Fibroblast of peridontal ligament (primary cell): ENCODE data around the gene TLE2.
"Not testable (repeated sequence)": the region's sequence is repeated elsewhere in the genome, so short reads cannot be mapped to it uniquely, and the experiment has no call there.

Experiments used
- DNase-seq: peaks from one replicate; pipeline ENCODE4 v3.0.0-alpha.2; 2010; ENCODE audit errors: extremely low read depth

The TLE2 gene

DNA sequence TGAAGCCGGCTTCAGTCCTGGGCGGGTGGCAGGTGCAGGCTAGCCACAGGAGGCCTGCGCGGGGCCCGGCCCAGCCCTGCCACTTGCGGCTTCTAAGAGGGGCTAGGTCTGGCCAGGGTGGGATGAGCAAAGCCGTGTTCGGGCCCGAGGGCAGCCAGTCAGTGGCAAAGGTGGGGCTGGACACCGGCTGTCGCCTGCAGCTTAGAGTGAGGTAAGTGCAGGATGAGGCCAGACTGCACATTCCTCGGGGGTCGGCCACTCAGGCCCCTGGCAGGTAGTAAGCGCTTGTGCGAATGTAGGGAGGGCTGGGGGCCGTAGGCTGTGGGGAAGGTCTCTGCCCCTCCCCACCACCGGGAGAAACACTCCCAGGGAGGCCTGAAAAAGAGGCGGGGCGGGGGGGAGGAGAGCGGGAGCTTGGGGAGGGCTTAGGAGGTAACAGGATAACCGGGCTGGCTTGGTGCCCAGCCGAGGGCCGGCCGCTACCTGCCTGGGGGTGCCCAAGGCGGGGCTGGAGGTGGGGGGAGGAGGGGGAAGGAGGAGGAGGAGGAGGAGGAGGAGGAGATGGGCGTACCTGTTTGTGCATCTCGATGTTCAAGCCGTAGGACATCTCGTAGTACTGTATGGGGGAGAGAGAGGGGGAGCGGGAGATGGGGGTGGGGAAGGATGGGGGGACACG, 26.8 kb upstream of the TLE2 start:
- DNase-seq, result no peak

DNA sequence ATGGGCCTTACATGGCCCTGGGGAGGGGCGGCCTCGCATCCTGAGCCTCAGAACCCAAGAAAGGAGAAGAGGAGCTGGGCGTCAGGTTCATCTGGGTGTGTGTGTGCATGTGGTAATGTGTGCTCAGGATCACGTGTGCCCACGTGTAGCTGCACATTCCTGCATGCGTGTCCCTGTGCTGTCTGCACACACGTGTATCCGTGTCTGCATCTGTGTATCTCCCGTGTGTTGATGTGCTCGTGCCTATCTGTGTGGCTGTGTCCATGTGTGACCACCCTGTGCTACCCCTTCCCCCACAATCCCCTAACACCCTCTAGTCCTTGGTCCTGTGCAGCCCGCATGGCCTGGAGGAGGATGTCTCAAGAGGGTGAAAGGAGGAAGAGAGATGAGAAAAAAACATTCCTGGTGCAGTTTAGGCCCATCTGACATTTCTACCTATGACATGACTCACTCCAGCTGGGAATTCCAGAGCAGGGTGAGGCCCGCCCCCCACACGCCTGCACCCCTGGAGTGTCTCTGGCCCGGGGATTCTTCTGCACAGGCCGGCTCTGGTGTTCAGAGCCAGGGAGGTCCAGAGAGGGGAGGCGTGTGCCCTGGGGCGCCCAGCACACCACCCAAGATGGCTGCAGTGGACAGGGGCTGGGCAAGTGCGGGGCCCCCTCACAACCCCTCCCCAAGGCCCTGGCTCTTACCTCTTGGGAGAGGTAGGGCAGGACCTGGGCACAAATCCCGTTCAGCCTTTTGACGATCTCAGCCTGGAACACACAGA, 26.1 kb upstream of the TLE2 start:
- no peak for DNase-seq

DNA sequence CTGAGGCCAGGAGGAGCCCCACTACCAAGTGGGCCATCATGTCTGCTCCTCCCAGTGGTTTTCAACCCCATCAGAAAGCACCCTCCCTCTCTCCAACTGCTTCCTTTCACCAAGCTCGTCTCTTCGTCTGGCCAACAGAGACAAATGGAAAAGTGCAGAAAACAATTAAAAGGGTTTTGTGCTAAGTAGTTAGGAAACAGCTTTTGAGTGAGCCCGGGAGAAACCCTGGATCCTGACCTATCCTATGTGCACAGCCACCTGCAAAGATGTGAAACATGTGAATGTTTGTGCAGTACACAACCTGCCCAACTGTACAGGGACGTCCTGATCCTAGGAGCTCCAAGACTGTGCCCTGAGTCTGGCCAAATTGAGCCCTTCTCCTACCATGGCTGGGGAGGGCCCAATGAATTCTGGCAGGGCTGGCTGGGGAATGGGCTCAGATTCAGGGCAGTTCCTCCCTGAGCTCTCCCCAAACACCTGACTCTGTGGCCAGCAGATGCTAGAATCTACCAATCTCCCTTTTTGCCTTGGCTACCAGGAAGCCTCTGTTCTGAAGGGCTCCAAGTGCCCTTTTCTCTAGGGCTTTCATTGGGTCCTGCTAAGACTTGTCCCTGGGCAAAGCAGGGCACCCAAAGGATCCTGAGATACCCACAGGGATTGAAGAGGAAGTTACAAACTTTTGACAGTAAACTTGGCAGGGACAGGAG, 25.3 kb upstream of the TLE2 start:
- no peak for DNase-seq

DNA sequence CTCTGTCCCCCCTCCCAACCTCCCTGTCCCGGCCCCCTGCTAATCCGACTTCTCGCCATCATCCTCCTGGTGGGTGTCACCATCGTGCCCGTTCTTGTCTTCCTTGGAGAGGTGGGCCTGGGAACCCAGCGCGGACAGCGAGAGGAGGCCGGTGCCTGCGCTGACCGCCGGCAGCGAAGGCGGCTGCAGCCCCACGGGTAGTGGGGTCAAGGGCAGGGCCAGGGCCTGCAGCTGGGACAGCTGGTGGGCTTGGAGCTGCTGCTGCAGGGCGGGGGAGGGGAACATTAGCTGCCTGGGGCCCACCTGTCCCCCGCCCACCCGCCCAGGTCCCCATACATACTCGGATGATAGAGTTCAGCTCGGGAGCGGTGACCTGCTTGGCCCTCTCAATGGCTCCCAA, 24.7 kb upstream of the TLE2 start:
- DNase-seq, result no peak

DNA sequence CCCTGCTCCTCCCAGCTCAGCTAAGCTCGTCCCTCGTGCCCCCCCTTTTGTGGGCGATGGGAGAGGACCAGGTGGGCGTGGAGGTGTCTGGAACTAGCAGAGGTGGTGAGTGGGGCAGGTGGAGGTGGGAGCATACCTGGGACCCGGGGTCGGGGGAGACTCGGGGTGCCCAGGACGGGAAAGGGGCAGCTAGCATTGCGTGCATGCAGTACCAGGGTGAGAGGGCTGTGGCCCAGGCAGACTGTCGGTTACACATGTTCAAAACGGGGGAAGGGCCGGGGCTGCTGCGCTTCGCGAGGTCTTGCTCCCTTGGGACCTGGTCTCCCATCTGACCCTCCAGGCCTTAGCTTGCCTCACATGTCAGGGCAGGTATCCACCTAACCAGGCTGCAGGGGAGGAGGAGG, 24.1 kb upstream of the TLE2 start:
- DNase-seq, result no peak

DNA sequence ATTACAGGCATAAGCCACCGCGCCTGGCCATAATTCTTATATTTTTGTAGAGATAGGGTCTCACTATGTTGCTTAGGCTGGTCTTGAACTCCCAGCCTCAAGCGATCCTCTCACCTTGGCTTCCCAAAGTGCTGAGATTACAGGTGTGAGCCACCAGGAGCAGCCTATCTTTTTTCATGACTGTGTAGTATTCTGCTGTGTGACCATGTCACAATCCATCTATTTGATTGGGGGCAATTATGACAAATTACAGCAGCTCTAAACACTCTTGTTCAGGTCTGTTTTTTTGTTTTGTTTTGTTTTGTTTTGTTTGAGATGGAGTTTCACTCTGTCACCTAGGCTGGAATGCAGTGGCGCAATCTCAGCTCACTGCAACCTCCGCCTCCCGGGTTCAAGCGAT, 20.9 kb upstream of the TLE2 start:
- DNase-seq, result not testable (repeated sequence)

DNA sequence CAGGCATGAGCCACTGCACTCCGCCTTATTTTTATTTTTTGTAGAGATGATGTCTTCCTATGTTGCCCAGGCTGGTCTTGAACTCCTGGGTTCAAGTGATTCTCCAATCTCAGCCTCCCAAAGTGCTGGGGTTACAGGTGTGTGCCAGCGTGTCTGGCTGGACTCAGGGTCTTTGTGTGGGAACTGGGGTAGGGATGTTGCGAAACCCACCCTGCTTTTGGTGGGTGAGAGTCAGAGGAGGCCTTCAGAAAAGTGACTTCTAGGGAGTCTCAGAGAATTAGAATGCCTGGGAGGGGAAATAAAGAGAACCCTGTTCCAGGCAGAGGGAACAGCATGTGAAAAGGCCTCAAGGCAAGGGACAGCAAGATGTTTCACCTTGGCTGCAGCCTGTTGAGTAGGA, 20.0 kb upstream of the TLE2 start:
- DNase-seq, result no peak

DNA sequence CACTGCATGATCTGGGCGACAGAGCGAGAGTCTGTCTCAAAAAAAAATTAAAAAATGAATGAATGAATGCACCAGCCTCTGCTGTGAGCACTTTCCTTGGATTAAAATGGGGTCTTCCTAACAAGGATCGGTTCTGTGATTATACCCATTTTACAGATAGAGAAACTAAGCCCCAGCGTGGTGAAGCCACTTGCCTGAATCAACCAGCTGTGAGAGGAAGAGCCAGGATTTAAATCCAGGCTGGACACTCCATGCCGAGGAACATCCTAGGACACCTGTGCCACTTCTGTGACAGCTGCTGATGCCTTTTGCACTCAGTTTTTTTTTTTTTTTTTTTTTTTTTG, 19.1 kb upstream of the TLE2 start:
- DNase-seq, result no peak

DNA sequence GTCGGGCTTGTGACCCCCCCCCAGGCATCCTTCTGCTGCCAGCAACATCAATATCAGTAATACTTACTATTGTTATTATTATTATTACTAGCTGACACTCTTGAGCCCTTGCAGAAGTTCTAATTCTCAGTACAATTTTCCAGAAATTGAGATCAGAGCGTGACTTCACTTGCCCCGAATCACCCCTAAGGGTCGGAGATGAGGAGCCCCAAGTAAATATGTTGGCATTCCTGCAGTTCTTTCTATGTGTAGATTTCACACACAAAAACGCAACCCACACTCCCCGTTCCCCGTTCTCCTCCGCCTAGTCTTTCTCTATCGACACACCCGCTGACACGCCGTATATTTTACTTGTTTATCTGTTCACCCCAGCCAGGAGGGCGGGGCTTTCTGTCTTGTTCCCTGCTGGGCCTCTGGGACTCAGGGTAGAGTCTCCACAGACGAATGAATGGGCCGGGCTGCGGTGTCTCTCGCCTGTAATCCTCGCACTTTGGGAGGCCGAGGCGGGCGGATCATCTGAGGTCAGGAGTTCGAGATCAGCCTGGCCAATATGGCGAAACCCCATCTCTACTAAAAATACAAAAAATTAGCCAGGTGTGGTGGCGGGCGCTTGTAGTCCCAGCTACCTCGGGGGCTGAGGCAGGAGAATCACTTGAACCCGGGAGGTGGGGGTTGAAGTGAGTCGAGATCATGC, 18.6 kb upstream of the TLE2 start:
- peak; percentile 68 for DNase-seq

DNA sequence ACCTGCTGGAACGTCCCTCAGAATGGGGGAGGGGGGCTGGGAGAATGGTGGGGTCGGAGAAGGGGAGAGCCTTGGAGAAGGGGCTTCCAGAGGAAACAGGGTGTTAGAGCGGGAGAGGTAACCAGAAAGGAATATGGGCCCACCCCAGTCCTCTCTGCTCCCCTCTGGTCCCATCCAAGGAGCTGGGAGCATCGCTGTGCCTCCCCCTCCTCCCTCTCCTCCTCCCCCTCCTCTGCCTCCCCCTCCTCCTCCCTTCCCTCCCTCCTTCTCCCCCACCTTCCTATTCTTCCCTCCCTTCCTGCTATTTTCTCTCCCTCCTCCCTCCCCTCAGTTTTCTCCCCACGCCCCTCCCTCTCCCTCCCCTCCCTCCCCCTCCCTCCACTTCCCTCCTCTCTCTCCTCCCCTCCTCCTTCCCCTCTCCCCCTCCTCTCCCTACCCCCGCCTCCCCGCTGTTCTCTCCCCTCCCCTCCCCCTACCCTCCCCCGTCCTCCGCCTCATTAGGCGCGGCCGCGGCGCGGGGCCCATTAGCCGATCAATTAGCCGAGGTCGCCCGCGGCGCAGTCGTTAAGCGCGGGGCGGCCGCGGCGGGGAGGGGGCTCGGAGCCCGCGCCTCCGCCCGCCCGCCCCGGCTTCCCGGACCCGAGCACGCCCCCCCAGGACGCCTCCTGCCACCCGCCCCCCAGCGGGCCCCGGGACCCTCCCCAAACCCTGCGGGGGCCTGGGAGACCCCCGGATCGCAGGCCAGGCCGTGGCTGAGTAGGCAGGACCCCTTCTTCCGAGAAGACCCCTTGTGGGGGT, 17.8 kb upstream of the TLE2 start:
- DNase-seq, result no peak

DNA sequence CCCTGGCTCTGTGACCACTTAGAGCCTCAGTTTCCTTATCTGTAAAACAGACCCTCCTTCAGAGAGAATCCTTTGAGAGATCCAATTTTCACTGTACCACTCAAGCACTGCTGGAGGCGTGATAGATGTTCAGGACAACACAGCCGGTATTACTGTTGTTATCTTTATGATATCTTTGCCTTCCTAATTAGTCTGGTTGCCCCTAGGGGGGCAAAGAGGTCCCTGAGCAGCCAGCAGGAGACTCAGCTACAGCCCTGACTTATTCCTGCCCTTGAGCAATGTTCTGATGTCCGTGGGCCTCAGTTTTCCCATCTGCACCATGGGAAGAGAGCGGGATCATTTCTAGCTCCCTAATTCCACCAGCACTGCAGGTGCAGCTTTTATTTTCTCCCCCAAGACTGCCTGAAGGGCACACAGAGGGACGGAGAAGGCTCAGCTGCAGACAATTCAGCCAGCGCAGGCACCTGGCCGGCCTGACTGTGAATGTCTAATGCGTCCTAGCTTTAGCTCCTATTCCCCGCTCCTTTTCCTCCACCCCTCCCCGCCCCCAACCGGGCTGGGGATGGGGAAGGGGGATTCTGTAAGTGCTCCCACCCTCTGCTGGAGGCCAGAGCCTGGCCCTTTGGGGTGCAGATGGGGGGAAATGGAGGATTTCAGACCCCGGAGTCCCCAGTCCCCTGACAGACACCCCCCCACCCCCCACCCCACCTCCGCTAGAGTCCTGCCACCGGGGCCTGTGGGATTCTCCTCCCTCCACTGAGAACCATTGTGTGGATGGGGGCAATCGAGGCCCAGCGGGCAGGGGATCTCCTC, 17.0 kb upstream of the TLE2 start:
- DNase-seq, result no peak

DNA sequence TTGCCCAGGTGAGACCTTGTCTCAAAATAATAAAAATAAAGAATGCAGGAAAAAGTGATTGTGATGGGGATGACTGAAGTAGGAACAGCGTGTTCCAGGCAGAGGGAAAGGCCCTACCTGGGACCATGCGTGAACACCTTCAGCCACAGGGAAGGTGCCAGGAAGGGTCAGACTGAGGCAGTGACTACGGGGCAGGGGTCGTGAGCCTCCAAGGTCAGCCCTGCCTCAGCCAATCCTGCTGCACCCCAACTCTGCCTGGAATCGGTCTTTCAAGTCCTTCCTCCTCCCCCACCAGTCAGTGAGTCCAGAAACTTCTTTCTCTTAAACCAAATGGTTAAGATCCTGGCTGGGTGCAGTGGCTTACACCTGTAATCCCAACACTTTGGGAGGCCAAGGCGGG, 16.1 kb upstream of the TLE2 start:
- no peak for DNase-seq

DNA sequence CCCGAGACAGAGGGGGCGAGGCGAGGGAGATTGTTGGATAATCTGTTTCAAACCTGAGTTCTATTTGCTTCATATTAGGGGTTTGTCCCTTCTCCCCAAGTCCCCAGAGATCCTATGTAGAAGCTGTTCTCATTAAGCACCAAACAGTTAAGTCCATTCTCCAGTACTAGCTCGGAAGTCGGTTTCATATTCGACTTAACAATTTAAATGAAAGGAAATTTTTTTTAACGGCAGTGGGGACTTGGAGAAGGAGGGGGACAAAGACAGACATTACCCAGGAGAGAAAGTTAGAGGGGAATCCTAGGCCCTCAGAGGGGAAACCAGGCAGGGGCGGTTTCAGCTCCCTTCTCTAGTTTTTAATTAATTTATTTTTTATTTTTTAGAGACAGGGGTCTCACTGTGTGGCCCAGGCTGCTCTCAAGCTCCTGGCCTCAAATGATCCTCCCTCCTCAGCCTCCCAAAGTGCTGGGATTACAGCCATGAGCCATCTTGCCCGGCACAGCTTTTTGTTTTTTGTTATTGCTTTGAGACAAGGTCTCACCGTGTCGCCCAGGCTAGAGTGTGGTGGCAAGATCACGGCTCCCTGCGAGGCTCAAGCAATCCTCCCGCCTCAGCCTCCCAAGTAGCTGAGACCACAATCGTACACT, 13.7 kb upstream of the TLE2 start:
- peak; percentile 20 for DNase-seq

DNA sequence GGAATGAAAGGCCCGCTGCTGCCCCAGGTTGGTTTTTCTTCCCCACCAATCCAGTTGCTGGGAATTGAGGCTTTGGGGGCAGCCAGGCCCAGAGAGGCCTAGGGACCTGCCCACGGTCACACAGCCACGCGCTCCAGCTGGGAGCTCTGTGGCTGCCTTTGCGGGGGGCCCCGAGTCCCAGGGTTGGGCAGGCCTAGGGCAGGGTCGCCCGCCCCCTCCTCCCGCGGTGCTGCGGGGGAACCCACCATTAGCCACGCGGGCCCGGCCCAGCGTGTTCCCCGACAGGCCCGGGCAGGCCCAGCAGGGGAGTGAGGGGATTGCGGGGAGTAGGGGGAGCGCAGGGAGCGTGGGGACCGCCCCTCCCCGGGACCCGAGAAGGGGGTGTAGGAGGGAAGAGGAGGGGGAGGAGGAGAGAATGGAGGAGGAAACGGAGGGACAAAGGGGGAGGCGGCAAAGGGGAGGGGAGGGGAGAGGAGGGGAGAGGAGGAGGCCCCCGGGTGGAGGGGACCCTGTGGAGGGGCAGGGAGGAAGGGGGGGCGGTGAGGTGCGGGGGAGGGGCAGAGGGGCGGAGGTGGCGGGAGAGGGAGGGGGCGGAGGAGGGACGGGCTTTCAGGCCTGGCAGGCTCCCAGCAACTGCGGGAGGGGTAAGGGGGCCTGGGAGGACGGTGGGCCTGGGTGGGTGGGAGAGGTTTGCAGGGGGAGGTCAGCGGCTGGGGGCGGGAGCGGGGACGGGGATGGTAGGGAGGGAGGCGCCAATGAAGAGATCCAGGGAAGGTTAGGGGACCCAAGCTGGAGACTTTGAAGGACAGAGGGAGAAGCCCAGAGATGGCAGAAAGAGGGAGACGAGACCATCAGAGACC, 12.9 kb upstream of the TLE2 start:
- no peak for DNase-seq

DNA sequence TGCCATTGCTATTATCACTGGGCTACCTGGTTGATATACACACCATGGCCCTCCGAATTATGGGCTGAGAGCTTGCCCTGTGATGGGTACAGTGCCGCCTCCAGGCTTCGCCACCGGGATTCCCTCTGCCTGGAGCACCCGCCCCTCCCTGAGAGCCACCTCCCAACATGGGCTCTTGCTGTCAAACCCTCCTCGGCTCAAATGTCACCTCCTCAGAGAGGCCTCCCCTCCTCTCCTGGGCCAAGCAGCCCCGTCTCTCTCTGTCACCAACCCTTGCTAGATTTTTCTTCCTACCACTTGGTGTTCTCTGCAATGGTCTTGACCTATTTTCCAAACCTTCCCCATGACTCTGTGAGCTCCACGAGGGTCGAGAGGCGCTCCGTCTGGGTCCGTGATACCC, 12.2 kb upstream of the TLE2 start:
- no peak for DNase-seq

DNA sequence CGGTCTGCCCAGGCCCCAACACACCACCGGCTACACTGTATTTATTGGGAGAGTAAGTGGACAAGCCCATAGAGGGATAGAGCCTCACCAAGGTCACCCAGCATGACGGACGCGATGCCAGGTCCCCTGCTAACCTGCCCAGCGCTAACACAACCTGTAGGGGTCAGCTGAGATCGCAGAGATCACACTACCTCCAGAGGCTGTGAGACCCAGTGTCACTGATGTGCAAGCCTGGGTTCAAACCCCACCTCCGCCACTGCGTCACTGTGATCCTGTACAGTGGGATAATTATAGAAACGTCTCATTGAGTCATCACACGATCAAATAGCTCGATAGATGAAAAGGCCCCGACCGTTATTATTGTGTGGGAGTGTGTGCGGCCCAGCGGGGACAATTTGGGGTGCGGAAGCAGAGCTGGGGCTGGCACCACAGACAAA, 10.6 kb upstream of the TLE2 start:
- peak; percentile 23 for DNase-seq

DNA sequence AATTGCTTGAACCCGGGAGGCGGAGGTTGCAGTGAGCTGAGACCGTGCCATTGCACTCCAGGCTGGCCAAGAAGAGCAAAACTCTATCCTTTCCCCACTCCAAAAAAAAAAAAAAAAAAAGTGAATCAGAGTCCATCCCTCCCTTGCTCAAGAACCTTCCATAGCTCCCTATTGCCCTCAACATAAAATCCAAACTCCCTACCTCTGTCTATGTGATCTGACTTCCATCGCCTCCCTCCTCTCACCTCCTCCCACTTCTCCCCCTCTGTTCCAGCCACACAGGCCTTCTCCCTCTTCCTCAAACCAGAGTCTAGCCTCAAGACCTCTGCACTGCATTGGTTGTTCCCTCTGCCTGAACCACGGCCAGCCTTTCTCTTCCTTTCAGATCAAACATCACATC, 10.0 kb upstream of the TLE2 start:
- no peak for DNase-seq

DNA sequence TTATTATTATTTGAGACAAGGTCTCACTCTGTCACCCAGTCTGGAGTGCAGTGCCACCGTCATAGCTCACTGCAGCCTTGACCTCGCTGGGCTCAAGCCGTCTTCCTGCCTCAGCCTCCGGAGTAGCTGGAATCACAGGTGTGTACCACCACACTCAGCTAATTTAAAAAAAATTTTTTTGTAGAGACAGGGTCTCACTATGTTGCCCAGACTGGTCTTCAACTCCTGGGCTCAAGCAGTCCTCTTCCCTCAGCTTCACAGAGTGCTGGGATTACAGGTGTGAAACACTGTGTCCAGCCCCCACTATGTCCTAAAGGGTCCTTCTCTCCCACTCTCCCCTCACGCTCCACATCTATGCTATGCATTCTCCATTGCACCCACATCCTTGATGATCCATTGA, 9.1 kb upstream of the TLE2 start:
- no peak for DNase-seq

DNA sequence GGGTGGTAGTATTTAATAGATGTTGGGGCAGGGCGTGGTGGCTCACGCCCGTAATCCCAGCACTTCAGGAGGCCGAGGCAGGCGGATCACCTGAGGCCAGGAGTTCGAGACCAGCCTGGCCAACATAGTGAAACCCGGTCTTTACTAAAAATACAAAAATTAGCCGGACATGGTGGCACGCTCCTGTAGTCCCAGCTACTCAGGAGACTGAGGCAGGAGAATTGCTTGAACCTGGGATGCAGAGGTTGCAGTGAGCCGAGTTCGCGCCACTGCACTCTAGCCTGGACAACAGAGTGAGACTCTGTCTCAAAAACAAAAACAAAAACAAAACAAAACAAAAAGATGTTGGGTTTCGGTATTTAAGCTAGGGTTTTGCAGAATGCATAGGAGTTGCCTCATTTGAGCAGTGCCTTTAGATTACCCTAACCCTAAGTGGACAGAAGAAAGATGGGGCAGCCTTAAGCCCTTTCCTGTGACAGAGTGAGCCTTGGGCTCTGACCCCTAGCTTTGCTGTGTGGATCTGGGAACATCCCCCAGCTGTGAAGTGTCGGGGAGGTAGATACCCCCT, 8.0 kb upstream of the TLE2 start:
- DNase-seq, result not testable (repeated sequence)
